GM19372 (cell line): ENCODE measurements around the gene ANAPC2.

Experiments used
- ATAC-seq: cut with Tn5 transposase; IDR thresholded peaks from one replicate; pipeline ENCODE4 v1.9.1; 2021; ENCODE audit warnings: mild to moderate bottlenecking, low read depth, moderate library complexity; ENCODE audit not compliant: unreplicated experiment

ANAPC2 gene

GRCh38 chr9:137227054-137227852 is 38.9 kb upstream of the ANAPC2 start, which contains the start of gene RNF224:
Gene RNF224, plus strand, starts transcription at chr9:137227502. Its CDS starts 834 bp downstream, at chr9:137228336.
- ATAC-seq = no peak

GRCh38 chr9:137226338-137227053 is 38.1 kb upstream of the ANAPC2 start:
- no peak for ATAC-seq

DNA sequence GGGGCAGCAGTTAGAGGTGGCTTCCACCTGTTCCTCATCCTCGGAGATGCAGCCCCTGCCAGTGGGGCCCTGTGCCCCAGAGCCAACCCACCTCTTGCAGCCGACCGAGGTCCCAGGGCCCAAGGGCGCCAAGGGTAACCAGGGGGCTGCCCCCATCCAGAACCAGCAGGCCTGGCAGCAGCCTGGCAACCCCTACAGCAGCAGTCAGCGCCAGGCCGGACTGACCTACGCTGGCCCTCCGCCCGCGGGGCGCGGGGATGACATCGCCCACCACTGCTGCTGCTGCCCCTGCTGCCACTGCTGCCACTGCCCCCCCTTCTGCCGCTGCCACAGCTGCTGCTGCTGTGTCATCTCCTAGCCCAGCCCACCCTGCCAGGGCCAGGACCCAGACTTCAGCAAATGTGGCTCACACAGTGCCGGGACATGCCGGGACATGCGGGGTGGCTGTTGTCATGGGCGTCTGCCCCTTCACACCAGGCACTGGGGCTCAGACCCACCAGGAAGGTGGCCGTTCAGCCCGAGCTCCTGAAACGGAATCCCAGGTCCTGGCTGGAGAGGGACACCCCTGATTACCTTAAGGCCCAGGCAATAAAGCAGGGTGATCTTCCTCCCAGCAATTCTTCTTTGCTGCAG is 37.5 kb upstream of the ANAPC2 start:
- no peak for ATAC-seq

DNA sequence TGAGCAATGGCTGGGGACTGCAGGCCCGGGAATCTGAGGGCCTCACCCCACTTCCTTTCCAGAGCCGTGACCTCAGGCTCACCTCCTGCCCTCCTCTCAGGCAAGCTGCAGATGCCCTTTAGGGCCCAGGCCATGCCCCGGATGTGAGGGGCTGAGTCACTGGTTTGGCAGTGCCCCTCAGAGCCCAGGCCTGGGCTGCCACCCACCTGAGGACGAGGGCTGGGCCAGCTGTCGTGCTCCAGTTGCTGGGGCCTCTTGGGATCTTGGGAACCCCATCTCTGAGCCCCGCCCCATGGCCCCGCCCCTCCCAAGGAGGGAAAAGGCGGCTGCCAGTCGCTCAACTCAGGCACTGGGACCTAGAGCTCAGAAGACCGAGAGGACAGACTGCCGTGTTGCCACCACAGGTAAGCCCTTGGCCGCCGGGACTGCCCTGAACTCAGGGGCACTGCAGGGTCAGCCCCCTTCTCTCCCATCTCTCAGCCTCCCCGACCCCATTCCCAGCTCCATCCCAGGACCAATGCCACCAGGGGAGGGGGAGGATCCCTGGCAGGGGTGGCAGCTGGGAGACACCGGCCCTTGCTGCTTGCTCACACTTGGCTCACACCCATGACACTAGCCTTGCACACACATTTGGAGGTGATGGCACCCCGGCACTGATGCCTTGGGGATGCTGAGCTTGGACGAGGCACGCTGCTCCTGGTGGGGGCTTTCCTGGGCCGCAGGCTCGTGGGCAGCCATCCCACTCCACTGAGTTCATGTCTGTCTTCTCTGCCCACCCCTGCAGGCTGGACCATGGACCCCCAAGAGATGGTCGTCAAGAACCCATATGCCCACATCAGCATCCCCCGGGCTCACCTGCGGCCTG is 36.7 kb upstream of the ANAPC2 start, which contains the start of gene CYSRT1:
Gene CYSRT1, plus strand, starts transcription at position 345 of the 865 bp plus-strand sequence. Its CDS starts 448 bp downstream, at position 793.
- ATAC-seq = no peak

DNA sequence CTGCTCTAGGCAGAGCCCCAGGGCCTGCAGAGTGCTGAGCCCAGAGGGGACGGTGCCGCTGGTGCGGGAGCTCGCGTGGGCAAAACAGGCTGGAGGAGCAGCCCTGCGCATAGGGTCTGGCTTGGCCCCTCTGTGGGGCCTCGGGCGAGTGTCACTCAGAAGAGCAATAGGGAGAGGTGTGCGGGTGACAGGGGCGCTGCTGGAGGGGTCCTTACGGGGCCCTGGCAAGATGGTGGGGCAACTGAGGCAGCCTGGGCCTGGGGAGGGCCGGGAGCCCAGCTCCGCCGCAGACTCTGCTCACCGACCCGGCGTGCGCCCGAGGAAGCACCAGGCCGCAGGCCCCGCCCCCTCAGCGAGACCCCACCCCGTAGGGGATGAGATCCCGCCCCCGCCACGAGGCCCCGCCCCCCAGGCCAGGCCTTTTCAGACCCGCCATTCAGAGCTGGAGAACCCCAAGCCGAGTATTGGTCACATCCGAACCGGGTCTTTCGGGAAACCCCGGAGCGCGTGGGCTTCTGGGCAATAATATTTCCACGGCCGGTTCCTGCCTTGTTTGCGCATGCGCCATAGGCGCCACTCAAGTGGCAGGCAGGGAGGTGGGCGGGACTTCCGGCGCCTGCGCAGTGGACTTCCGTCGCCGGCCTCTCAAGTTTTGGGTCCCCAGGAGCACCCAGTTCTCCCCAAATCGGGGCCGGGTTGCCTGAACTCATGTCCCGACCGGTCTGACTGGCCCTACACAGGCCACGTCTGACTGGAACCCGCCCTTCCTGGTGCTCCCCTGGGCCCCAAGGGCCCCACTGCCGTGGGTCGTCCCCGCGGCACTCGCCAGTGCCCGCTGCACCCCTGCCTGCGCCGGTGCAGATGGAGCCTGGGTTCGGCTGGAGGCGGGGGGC is 35.0 kb upstream of the ANAPC2 start:
- peak; percentile 75 for ATAC-seq

DNA sequence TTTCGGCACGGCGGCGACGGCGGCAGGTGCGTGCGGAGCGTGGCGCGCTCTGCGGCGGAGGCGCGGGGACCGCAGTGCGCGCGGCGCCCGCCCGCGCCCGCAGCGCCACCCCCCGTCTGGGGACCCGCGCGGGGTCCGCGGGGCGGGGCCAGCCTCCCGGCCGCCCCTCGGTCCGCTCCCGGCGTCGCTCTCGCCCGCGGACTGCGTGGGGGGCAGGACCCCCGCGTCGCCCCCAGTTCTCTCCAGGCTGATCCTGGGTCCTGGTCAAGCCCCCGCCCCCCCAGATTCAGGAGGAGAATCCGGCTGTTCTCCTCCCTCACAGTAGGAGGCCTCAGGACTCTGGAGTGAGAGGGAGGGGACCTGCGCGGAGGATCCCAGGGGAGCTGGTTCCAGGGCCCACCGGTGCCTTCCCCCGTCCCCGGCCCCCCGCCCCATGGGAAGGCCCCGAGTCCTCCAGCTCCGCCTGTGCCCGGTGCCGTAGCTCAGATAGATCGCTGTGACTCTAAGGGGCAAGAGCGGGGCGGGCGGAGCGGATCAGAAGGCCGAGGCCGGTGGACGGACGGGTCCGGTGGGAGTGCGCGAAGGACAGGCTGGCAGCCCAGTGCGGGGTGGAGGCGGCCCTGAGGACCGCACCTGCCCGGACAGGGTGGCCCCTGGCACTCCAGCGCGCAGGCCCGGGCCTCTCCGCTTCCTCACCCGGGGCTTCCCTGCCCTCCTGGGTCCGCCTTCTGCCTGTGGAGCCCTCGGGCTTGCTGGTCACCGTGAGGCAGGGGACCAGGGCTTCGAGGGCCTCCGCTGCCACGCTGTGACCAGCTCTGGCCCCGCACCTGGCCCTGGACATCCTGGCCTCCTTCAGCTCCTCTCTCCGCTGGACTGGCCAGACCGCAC is 34.1 kb upstream of the ANAPC2 start, which contains the start of gene RNF208:
Gene RNF208, minus strand, starts transcription at position 51 of the 888 bp plus-strand sequence. CDS start 1,028 bp downstream, outside the sequence.
- no peak for ATAC-seq

DNA sequence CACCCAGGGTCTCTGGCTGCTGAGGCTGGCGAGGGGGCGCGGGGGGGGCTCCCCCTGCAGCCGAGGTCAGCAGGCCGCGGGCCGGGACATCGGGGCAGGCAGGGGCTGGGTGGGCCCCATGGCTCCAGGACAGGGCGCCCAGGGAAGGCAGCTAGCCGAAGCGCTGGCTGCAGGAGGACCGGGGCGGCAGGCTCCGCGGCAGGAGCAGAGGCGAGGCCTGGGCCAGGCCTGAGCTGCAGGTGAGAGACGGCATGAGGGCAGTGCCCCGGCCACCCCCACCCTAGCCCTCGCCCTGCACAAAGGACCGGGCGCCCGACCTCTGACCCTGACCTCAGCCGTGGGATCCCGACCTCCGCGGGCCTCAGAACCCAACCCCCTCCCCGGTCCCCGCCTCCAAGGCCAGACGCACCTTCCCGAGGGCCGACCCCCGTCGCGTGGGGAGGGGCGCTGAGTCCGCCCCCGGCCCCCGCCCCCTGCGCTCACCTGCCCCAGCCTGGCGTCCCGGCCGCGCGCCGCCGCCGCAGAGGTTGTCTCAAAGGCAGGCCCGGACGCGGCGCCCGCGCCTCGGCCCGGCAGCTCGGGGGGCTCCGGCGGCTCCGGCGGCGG is 33.2 kb upstream of the ANAPC2 start:
- ATAC-seq = no peak

DNA sequence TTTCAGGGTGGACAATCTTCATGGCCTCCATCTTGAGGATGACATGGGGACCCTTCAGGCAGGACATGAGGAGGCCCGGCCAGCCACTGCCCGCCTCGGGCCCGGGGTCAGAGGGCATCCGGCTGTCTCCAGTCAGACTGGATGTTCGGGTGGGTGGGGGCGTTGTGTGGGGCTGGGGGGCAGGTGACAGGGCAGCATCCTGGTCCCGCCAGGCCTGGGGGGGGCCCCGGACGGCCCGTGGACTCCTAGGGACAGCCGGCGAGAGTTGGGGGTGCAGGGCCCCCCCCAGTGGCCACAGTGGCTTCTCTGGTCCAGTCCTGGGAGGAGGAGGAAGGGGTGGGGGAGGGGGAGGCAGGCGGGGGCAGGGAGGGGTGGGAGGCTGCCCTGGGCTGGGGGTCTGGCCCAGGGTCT is 32.7 kb upstream of the ANAPC2 start:
- ATAC-seq = no peak

DNA sequence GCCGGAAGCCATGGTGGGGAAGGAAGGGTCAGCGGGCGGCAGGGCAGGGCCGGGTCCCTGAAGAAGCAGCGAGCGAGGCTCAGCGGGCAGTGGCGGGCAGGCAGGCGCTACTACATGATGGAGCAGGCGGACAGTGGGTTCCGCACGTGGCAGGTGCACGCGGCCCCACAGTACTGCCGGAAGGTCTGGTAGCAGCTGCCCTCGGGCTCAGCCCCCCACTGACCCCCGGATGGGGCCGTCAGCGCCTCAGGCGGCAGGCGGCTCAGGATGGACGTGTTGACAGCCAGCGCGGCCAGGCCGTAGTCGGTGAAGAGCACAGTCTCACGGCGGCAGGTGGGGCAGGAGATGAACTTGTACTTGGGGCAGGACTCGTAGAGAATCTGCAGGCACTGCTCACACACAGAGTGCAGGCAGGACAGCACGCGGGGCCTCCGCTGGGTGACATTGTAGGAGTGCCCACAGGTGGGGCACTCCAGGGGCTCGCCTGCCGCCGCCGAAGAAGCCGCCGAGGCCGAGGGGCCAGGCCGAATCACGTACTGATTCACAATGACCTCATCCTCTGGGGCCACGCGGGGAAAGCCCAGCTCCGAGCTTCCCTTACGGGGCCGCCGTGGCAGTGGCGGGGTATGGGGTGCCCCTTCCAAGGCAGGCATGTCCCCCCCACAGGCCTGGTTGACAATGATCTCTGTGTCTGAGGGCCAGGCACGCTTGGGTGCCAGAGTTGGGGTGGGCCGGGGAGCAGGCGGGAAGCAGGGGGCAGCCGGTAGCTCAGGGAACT is 32.1 kb upstream of the ANAPC2 start:
- no peak for ATAC-seq

DNA sequence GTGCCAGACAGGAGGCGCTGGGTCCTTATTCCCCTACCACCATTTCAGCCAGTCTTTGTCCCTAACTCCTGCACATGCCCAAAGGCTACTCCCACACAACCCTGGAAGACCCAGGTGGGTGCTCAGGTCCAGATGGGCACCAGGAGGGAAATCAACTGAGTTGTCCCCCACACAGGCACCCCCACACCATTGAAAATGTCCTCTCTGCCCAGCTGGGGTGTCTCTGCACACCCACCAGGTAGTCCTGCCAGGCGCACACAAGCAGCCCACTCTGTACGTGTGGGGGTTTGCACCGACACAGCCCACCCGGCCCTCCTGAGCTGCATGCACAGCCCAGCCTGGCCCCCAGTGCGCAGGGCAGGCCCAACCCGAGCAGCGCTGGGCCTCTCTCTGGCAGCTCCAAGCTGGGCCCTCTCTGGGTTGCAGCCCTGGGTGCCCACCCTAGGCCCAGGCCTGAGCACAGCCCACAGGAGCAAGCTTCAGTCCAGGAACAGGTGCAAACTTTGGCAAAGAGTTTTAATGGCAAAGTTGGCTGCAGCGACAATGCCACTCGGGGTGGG is 31.5 kb upstream of the ANAPC2 start:
- ATAC-seq = no peak

DNA sequence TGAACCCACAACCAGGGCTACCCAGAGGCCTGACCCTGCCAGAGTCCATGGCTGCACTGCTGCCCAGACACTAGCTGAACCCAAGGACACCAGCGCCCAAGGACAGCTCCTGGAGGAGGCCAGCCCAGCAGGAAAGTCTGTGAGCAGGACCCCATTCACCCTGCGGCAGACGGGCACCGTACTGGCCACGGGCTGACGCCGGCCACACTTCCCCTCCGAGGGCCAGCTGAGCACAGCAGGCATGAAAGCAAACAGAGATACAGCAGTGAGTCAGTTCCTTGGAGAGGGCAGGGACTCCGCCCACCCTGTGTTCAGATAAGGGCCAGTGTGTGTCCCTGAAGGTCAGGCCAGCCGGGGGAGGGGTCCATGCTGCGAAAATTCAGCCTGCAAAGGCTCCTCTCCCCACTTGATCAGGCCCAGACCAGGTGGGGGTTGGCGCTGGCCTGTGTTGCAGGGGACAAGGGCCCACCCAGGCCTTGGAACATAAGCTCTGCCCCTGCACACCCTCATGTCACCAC is 30.5 kb upstream of the ANAPC2 start:
- no peak for ATAC-seq

DNA sequence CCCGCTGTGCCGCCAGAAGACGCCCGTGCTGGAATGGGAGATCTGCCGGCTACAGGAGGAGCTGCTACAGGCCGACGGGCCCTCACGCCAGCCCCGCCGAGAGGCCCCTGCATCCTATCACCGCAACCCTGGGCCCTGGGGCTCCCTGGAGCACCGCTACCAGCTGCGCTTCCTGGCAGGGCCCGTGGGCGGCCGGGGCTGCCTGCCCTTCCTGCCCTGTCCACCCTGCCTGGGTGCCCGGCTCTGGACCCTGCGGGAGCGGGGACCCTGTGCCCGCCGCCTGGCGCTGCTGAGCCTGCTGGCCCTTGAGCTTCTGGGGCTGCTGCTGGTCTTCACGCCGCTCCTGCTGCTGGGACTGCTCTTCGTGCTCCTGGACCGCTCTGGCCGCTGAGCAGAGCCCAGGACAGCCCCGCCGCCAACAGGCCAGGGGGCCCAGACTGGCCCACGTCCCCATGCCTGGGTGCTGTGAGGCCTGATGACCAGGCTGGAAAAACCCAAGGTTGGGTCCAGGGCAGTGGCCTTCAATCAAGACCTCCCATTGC is 29.9 kb upstream of the ANAPC2 start:
- no peak for ATAC-seq

- no peak for ATAC-seq
Measured at GRCh38 chr9:137217276-137218211, 29.2 kb upstream of the ANAPC2 start.

DNA sequence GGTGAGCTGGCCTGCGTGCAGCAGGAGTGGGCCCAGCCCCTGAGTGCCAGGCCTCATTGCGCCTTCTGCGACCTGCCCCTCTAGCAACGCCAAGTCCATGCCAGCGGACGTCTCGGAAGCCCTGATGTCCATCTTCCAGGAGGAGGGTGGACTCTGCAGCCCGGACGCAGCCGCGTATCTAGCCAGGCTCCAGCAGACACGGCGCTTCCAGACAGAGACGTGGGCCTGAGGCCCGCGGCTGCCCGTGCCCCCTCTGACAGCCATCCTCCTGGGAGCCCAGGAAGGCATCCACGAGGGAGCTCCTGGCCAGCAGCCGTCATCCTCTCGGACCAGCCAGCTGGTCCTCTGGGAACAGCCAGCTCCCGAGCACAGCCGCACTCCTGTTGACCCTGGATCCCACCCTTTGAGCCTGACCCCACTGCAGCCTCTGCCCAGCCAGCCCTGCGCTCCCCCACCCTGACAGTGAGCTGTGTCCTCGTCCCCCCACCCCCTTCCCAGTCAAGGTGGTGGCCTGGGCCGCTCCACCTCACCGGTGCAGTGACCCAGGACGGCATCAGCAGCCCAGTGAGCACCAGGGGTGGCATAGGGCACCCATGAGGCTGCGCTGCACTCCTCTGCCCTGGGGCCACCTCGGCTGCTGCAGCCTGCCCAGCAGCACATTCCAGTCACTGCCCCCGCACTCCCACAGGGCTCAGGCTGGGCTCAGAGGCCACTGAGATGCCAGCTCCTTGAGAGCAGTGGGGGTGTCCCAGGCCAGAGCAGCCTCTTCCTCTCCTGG is 28.0 kb upstream of the ANAPC2 start:
- ATAC-seq = no peak
